Activated B cell treated with CpG ODN at 0.5 μM for 24 hours (primary cell): ENCODE data around the gene FAT1. TPM values are rescaled to one million over a fixed set of nuclear protein-coding genes. Genes with fewer than 3 reads are reported as not detected.

Experiments used
- ATAC-seq: fragments of 200-7000 bp; cut with Tn5 transposase; one replicate; pipeline ENCODE4 v1.10.0; 2021; ENCODE audit warnings: low read depth, mild to moderate bottlenecking, moderate library complexity
- CTCF ChIA-PET: fragments of 350-600 bp; sonication (Branson Sonifier 250); formaldehyde crosslinking; loops from one replicate; lab custom pipeline; 2021; ENCODE audit warnings: antibody characterized with exemption; lab: Charles Lee
- POLR2A ChIA-PET: fragments of 350-600 bp; sonication (Branson Sonifier 250); formaldehyde crosslinking; loops from one replicate; lab custom pipeline; 2021; ENCODE audit warnings: antibody characterized with exemption; lab: Charles Lee
- DNase-seq: peaks from one replicate; pipeline ENCODE4 v3.0.0; 2022
- H3K27ac Mint-ChIP-seq: one replicate; pipeline ENCODE4 v1.8.0; 2020; ENCODE audit warnings: mixed read lengths
- H3K27me3 Mint-ChIP-seq: one replicate; pipeline ENCODE4 v1.8.0; 2021; ENCODE audit warnings: mixed read lengths
- H3K36me3 Mint-ChIP-seq: one replicate; pipeline ENCODE4 v1.8.0; 2021; ENCODE audit warnings: low read depth, mixed read lengths
- H3K4me1 Mint-ChIP-seq: one replicate; pipeline ENCODE4 v1.8.0; 2021; ENCODE audit warnings: mixed read lengths
- H3K4me3 Mint-ChIP-seq: one replicate; pipeline ENCODE4 v1.8.0; 2020; ENCODE audit warnings: mild to moderate bottlenecking, mixed read lengths
- H3K9me3 Mint-ChIP-seq: one replicate; pipeline ENCODE4 v1.8.0; 2020; ENCODE audit warnings: mixed read lengths
- intact Hi-C: fragments of 100-400 bp; cut with micrococcal nuclease; formaldehyde crosslinking; loops from one replicate; pipeline ENCODE4 v1.15.1; 2024
- total RNA-seq: library from RNA; stranded (reverse); gene quantifications from 2 replicates; pipeline ENCODE4 v1.2.3, GENCODE V29; 2022
- TF ChIP-seq, protein P1 (sequence below): fragments of 200-600 bp; IDR thresholded peaks from one replicate; pipeline ENCODE4 v1.8.0; 2022; ENCODE audit warnings: antibody characterized with exemption, mild to moderate bottlenecking

FAT1 gene
- total RNA-seq, 1 donor from 2014 or later, result not detected

DNA sequence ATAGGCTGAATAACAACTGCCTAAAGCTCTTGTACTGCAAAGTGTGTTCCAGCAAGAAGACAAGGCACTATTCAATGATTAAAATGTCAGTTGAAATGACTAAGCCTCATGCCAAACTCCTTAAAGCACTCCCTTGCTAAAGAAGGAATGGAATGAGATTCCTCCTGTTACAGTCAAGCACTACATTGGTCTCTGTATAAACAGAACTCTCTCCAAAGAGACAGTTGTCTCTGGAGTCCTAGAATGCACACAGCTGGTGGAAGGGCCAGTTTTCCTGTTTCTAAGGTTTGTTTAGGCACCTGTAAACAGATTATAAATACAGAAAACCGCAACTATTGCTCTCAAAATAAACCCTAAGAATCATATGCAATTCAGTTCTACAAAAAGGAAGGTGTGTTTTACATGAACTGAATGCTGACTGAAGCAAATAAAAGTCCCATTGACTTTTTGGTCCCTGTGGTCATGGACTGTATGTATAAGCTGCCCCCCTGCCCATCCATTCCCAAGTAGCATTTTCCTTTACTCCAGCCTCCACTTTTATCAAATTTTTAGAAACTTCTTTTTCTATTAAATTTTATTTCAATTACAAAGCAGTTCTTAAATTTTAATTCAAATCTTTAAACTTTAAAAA lies 47.0 kb downstream of the FAT1 start:
- H3K36me3 Mint-ChIP-seq, result no peaks in the 10 kb centered on the region
- H3K4me1 Mint-ChIP-seq, result no peaks in the 10 kb centered on the region
- TF ChIP-seq, protein P1, sequence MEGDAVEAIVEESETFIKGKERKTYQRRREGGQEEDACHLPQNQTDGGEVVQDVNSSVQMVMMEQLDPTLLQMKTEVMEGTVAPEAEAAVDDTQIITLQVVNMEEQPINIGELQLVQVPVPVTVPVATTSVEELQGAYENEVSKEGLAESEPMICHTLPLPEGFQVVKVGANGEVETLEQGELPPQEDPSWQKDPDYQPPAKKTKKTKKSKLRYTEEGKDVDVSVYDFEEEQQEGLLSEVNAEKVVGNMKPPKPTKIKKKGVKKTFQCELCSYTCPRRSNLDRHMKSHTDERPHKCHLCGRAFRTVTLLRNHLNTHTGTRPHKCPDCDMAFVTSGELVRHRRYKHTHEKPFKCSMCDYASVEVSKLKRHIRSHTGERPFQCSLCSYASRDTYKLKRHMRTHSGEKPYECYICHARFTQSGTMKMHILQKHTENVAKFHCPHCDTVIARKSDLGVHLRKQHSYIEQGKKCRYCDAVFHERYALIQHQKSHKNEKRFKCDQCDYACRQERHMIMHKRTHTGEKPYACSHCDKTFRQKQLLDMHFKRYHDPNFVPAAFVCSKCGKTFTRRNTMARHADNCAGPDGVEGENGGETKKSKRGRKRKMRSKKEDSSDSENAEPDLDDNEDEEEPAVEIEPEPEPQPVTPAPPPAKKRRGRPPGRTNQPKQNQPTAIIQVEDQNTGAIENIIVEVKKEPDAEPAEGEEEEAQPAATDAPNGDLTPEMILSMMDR, result no peak
- ChIA-PET CTCF (no interaction called here), POLR2A (no interaction called here)
- H3K27me3 Mint-ChIP-seq, result no peaks in the 10 kb centered on the region
- DNase-seq (no peak), ATAC-seq (no peak)
- no peak overlapping the region for H3K27ac Mint-ChIP-seq
- H3K4me3 Mint-ChIP-seq, result no peak overlapping the region
- intact Hi-C loops, result no loop called here
- H3K9me3 Mint-ChIP-seq, result peaks cover 3% of the 10 kb centered on the region

DNA sequence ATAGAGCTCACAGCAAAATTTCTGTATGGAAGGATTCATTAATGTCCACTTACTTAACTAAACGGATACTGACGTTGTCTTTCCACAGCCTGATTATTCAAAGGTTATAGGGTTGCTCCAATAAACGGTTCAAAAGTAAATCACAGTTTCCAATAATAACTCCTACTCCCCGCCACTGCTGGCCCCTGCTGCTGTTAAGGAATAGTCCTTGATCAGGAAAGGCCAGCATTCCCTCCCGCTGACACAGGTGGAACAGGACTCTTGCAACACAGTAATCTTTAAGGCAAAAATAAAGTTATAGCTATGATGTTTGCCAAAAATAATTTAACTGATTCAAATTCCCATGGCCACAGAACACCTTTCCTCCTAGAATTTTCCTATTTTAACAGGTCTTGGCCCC lies 53.9 kb downstream of the FAT1 start:
- ATAC-seq, result no peak
- no peaks in the 10 kb centered on the region for H3K9me3 Mint-ChIP-seq
- POLR2A ChIA-PET, result no interaction called here
- CTCF ChIA-PET, result no interaction called here
- no peak overlapping the region for H3K27ac Mint-ChIP-seq
- H3K27me3 Mint-ChIP-seq, result no peaks in the 10 kb centered on the region
- TF ChIP-seq, protein P1, result no peak
- no peaks in the 10 kb centered on the region for H3K4me1 Mint-ChIP-seq
- H3K36me3 Mint-ChIP-seq, result no peaks in the 10 kb centered on the region
- DNase-seq, result no peak
- intact Hi-C loops, result no loop called here
- no peak overlapping the region for H3K4me3 Mint-ChIP-seq

DNA sequence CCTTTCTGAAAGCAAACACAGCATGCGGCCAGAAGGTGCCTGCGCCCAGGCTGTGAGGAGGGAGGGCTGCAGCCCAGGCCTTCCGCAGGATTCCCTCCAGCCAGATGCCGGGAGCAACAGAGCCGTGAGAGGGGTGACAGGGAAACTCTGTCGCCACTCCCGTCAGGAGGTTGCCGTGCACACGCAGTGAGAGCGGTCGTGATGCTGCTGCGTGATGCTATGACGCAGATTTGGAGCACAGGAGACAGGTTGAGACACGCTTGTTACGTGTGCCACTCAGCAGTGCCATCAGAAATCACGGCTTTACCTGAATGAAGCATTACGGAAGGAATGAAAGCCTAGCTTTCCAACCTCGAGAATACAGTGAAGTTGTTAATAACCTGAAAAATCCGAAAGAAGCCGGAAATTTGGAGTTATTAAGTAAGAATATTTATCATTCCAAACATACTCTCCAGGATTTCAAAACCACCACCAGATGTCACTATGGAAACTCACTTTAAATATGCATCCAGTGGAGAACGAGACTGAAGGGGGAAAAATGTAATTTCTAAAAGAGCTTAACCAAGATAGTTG lies 54.4 kb downstream of the FAT1 start:
- no peaks in the 10 kb centered on the region for H3K9me3 Mint-ChIP-seq
- POLR2A ChIA-PET, result no interaction called here
- CTCF ChIA-PET, result no interaction called here
- TF ChIP-seq, protein P1, result no peak
- no peak overlapping the region for H3K4me3 Mint-ChIP-seq
- no peaks in the 10 kb centered on the region for H3K27me3 Mint-ChIP-seq
- no peak for ATAC-seq
- DNase-seq, result no peak
- intact Hi-C loops, result no loop called here
- no peaks in the 10 kb centered on the region for H3K4me1 Mint-ChIP-seq
- no peaks in the 10 kb centered on the region for H3K36me3 Mint-ChIP-seq
- no peak overlapping the region for H3K27ac Mint-ChIP-seq

DNA sequence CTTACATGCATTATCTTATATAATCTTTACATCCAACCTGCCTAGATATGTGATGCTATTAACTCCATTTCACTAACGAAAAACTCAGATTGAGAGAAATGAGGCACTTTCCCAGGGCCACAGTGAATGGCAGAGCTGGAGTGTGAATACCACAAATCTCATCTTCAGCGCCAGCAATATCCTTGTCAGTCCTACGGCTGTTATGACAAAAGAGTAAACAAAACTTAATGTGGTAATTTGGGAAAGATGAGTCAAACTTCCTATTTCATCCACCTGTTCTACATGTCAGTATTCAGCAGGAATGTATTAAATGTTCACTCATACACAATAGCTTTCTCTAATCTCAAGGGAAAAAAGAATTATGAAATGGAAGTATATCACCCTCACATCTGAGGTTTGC lies 56.9 kb downstream of the FAT1 start:
- H3K27me3 Mint-ChIP-seq, result no peaks in the 10 kb centered on the region
- H3K4me1 Mint-ChIP-seq, result no peaks in the 10 kb centered on the region
- DNase-seq, result no peak
- no peaks in the 10 kb centered on the region for H3K36me3 Mint-ChIP-seq
- no peak overlapping the region for H3K27ac Mint-ChIP-seq
- POLR2A ChIA-PET, result no interaction called here
- intact Hi-C loops, result no loop called here
- H3K9me3 Mint-ChIP-seq, result no peaks in the 10 kb centered on the region
- ATAC-seq, result no peak
- TF ChIP-seq, protein P1, result no peak
- no peak overlapping the region for H3K4me3 Mint-ChIP-seq
- CTCF ChIA-PET, result no interaction called here

DNA sequence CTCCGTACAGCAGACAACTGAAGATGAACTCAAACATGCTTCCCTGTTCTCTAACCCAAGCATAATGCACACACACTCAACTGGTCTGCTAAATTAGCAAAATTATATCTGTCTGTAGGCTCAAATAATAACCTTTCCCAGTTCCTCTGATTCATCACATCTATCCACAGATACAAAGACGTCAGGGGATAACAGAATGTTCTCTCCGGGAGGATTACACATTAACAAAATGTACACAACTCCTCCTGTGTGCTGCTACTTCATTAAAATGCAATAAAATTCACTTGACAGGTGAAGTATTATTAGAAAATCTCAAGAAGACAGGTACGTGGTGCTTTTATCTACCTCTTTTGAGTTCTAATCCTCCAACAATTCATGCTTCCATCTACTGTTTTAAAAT lies 57.4 kb downstream of the FAT1 start:
- ChIA-PET CTCF (interaction anchor here (0.6 kb wide), 1 partner anchor 18 kb away, joined by 3 read pairs; no protein-coding TSS in a partner anchor), POLR2A (no interaction called here)
- no peaks in the 10 kb centered on the region for H3K36me3 Mint-ChIP-seq
- intact Hi-C loops, result no loop called here
- DNase-seq (no peak), ATAC-seq (no peak)
- H3K27me3 Mint-ChIP-seq, result no peaks in the 10 kb centered on the region
- no peak overlapping the region for H3K27ac Mint-ChIP-seq
- H3K4me3 Mint-ChIP-seq, result no peak overlapping the region
- no peaks in the 10 kb centered on the region for H3K4me1 Mint-ChIP-seq
- TF ChIP-seq, protein P1, result no peak
- no peaks in the 10 kb centered on the region for H3K9me3 Mint-ChIP-seq
